ENCODE results near the gene SCIN.

Gene SCIN

GRCh38 chr7:12692479-12693259, 122.1 kb downstream of the SCIN start:
- Mint-ChIP-seq H3K9me3 (no peaks in the 10 kb centered on the region), H3K36me3 (ENCODE audit: insufficient read depth) (peaks cover under 1% of the 10 kb centered on the region), H3K4me1 (ENCODE audit: low read depth in 2 of 2) (peaks cover 10 to 12% of the 10 kb centered on the region in 2 donors), H3K27ac (peak overlapping the region in 1 of 2 donors; percentile 6), H3K27me3 (no peaks in the 10 kb centered on the region), H3K4me3 (no peak overlapping the region)
- ATAC-seq (replicated peaks) (peak; percentile 45), DNase-seq (no peak)

DNA sequence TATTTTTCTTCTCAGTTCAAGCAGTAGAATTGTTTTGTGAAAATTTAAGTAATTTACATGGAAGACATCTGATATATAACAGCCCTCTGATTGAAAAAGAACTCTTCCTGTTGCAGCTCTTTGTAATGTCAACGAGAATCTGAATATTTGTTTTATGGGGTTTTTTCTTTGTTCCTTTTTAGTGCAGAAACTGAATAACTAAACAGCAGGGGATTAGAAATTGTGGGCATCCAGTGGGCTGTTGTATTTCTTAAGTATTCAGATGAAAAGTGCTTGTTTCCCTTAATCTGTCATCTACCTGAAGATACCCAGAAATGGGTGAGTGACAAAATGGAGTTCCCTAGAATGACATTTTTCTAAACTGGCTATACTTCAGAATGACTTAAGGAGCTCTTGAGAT, 124.3 kb downstream of the SCIN start:
- no peak overlapping the region for H3K27ac Mint-ChIP-seq
- H3K4me3 Mint-ChIP-seq = no peak overlapping the region
- ATAC-seq (replicated peaks) (no peak), DNase-seq (no peak)
- peaks cover 3 to 6% of the 10 kb centered on the region in 2 donors for H3K4me1 Mint-ChIP-seq (ENCODE audit: low read depth in 2 of 2)
- no peaks in the 10 kb centered on the region for H3K36me3 Mint-ChIP-seq (ENCODE audit: insufficient read depth)
- no peaks in the 10 kb centered on the region for H3K27me3 Mint-ChIP-seq
- no peaks in the 10 kb centered on the region for H3K9me3 Mint-ChIP-seq

DNA sequence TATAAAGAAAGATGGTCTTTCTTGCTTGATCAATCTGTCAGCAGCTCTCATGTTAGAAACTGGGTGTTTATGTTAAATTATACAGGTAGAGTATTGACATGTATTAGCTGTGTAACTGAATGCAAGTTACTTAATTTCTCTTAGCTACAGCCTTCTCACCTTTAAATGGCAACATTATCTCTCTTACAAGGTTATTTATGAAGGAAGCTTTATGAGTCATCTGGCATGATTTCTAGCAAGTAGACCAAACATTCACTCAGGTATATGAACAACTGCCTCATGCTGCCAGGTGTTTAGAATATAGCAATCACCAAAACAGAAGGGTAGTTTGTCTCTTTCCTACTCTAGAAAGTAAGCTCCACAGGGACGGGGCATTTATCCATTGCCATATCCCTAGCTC, 125.4 kb downstream of the SCIN start:
- H3K36me3 Mint-ChIP-seq (ENCODE audit: insufficient read depth) = no peaks in the 10 kb centered on the region
- ATAC-seq (replicated peaks) = no peak
- H3K4me3 Mint-ChIP-seq = no peak overlapping the region
- H3K27me3 Mint-ChIP-seq = no peaks in the 10 kb centered on the region
- H3K4me1 Mint-ChIP-seq (ENCODE audit: low read depth in 2 of 2) = peaks cover 3 to 6% of the 10 kb centered on the region in 2 donors
- no peak for DNase-seq
- no peak overlapping the region for H3K27ac Mint-ChIP-seq
- no peaks in the 10 kb centered on the region for H3K9me3 Mint-ChIP-seq

DNA sequence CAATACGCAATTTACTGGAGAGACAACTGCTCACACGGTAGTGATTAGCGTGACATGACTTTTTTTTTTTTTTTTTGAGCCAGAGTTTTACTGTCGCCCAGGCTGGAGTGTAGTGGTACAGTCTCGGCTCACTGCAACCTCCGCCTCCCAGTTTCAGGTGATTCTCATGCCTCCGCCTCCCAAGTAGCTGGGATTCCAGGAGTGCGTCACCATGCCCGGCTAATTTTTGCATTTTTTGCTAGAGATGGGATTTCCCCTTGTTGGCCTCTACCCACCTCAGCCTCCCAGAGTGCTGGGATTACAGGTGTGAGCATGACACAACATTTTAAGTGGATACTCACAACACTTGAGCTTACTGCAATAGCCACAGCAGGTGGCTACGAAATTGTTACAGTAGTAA, 128.8 kb downstream of the SCIN start:
- ATAC-seq (replicated peaks) = no peak
- Mint-ChIP-seq H3K27me3 (no peaks in the 10 kb centered on the region), H3K36me3 (ENCODE audit: insufficient read depth) (no peaks in the 10 kb centered on the region), H3K4me3 (no peak overlapping the region), H3K9me3 (peaks cover 0 to 2% of the 10 kb centered on the region in 2 donors), H3K4me1 (ENCODE audit: low read depth in 2 of 2) (no peaks in the 10 kb centered on the region), H3K27ac (no peak overlapping the region)
- no peak for DNase-seq

- peaks cover 0 to 3% of the 10 kb centered on the region in 2 donors for H3K4me1 Mint-ChIP-seq (ENCODE audit: low read depth in 2 of 2)
- H3K36me3 Mint-ChIP-seq (ENCODE audit: insufficient read depth) = no peaks in the 10 kb centered on the region
- no peak for ATAC-seq (replicated peaks)
- H3K27ac Mint-ChIP-seq = no peak overlapping the region
- DNase-seq = no peak
- no peaks in the 10 kb centered on the region for H3K27me3 Mint-ChIP-seq
- no peak overlapping the region for H3K4me3 Mint-ChIP-seq
- peaks cover 0 to 2% of the 10 kb centered on the region in 2 donors for H3K9me3 Mint-ChIP-seq
Observed at GRCh38 chr7:12701433-12701832, 130.9 kb downstream of the SCIN start.

DNA sequence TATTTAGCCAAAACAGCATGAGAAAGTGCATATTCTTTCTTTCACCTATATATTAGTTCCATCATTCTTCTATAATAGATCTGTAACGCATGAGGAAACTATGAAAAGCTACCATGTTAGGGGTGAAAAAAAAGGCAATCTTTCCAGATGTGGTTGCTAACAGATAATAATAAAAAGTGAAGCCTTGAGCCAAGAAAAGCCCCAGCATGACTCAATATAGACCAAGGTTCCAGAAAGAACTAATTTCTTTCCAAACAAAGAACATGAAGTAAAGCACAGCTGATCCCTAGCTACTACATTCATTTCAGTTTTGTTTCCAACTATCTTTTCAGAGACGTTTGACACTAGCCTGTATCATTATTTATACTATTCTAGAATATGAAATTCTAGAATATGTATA, 133.4 kb downstream of the SCIN start:
- DNase-seq (no peak), ATAC-seq (replicated peaks) (no peak)
- no peak overlapping the region for H3K4me3 Mint-ChIP-seq
- no peaks in the 10 kb centered on the region for H3K27me3 Mint-ChIP-seq
- H3K9me3 Mint-ChIP-seq = peaks cover 0 to 2% of the 10 kb centered on the region in 2 donors
- H3K36me3 Mint-ChIP-seq (ENCODE audit: insufficient read depth) = no peaks in the 10 kb centered on the region
- peaks cover 0 to 3% of the 10 kb centered on the region in 2 donors for H3K4me1 Mint-ChIP-seq (ENCODE audit: low read depth in 2 of 2)
- H3K27ac Mint-ChIP-seq = no peak overlapping the region

- Mint-ChIP-seq H3K4me3 (no peak overlapping the region), H3K36me3 (ENCODE audit: insufficient read depth) (no peaks in the 10 kb centered on the region), H3K27ac (no peak overlapping the region), H3K27me3 (no peaks in the 10 kb centered on the region), H3K9me3 (peaks cover 0 to 2% of the 10 kb centered on the region in 2 donors), H3K4me1 (ENCODE audit: low read depth in 2 of 2) (peaks cover 0 to 3% of the 10 kb centered on the region in 2 donors)
- DNase-seq = no peak
- no peak for ATAC-seq (replicated peaks)
Observed at GRCh38 chr7:12705878-12706277, 135.4 kb downstream of the SCIN start.

DNA sequence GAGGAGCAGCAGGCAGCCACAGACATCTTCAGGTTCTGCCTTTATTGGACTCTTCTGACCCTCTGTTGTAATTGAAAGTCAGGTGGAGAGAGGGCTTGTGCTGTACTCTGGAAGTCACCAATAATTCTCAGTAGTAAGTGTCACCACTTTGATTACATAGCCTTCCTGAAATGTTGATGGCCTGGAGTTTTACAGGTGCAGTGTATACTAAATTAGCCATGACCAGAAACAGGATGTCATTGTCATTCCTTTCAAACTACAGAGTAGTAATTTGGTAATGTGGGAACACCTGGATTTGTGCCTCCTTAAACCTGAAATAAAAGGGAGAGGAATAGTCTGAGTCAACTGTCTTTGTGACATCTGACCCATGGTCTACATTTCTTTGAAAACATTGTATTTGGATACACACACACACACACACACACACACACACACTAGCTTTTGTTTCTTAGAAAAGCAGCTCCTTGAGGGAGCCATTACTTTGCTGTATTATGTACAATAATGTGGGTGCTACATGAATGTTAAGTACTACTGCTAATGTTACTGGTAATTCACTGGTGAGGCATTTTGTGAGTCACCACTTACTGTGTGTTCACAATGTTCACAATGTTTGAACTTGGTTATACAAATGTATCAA, 136.5 kb downstream of the SCIN start:
- H3K36me3 Mint-ChIP-seq (ENCODE audit: insufficient read depth) = no peaks in the 10 kb centered on the region
- H3K27me3 Mint-ChIP-seq = no peaks in the 10 kb centered on the region
- peaks cover 0 to 3% of the 10 kb centered on the region in 2 donors for H3K4me1 Mint-ChIP-seq (ENCODE audit: low read depth in 2 of 2)
- no peak overlapping the region for H3K27ac Mint-ChIP-seq
- DNase-seq (no peak), ATAC-seq (replicated peaks) (no peak)
- H3K4me3 Mint-ChIP-seq = no peak overlapping the region
- no peaks in the 10 kb centered on the region for H3K9me3 Mint-ChIP-seq

GRCh38 chr7:12708314-12708713, 137.8 kb downstream of the SCIN start:
- H3K9me3 Mint-ChIP-seq = no peaks in the 10 kb centered on the region
- H3K36me3 Mint-ChIP-seq (ENCODE audit: insufficient read depth) = no peaks in the 10 kb centered on the region
- no peak overlapping the region for H3K27ac Mint-ChIP-seq
- no peak for DNase-seq
- no peak for ATAC-seq (replicated peaks)
- no peaks in the 10 kb centered on the region for H3K27me3 Mint-ChIP-seq
- no peak overlapping the region for H3K4me3 Mint-ChIP-seq
- peaks cover 0 to 3% of the 10 kb centered on the region in 2 donors for H3K4me1 Mint-ChIP-seq (ENCODE audit: low read depth in 2 of 2)
